Gastroesophageal sphincter (tissue), 3 donors: ENCODE data around the gene NRP2.

Experiments
- POLR2A ChIP-seq, 2 donors: fragments of 450-650 bp; IDR thresholded peaks; one replicate each; pipeline ENCODE4 v1.6.1; 2017; ENCODE audit warnings: antibody characterized with exemption in 2 of 2, mild to moderate bottlenecking in 2 of 2, moderate library complexity in 1 of 2
- POLR2AphosphoS5 ChIP-seq: sonication (generic); formaldehyde crosslinking; IDR thresholded peaks from one replicate; pipeline ENCODE4 v1.6.1; 2017; ENCODE audit warnings: antibody characterized with exemption
- TF ChIP-seq, protein P1 (sequence below), 4 experiments: fragments of 200-600 bp in 2 of 4; fragments of 450-650 bp in 2 of 4; sonication (generic) in 1 of 4; IDR thresholded peaks; one replicate each; pipeline ENCODE4 v1.5.1; 2017 to 2019; ENCODE audit warnings: antibody characterized with exemption in 4 of 4, mild to moderate bottlenecking in 2 of 4, moderate library complexity in 2 of 4

- TF ChIP-seq, protein P1, sequence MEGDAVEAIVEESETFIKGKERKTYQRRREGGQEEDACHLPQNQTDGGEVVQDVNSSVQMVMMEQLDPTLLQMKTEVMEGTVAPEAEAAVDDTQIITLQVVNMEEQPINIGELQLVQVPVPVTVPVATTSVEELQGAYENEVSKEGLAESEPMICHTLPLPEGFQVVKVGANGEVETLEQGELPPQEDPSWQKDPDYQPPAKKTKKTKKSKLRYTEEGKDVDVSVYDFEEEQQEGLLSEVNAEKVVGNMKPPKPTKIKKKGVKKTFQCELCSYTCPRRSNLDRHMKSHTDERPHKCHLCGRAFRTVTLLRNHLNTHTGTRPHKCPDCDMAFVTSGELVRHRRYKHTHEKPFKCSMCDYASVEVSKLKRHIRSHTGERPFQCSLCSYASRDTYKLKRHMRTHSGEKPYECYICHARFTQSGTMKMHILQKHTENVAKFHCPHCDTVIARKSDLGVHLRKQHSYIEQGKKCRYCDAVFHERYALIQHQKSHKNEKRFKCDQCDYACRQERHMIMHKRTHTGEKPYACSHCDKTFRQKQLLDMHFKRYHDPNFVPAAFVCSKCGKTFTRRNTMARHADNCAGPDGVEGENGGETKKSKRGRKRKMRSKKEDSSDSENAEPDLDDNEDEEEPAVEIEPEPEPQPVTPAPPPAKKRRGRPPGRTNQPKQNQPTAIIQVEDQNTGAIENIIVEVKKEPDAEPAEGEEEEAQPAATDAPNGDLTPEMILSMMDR (IDR thresholded peaks at IDR 0.05) = no peak
- TF ChIP-seq POLR2A (IDR thresholded peaks at IDR 0.05) (no peak), POLR2AphosphoS5 (no peak)
Measured at GRCh38 chr2:205744074-205744591, 61.8 kb downstream of the NRP2 start.
